ENCODE measurements around the gene AMPD3.

The AMPD3 gene

DNA sequence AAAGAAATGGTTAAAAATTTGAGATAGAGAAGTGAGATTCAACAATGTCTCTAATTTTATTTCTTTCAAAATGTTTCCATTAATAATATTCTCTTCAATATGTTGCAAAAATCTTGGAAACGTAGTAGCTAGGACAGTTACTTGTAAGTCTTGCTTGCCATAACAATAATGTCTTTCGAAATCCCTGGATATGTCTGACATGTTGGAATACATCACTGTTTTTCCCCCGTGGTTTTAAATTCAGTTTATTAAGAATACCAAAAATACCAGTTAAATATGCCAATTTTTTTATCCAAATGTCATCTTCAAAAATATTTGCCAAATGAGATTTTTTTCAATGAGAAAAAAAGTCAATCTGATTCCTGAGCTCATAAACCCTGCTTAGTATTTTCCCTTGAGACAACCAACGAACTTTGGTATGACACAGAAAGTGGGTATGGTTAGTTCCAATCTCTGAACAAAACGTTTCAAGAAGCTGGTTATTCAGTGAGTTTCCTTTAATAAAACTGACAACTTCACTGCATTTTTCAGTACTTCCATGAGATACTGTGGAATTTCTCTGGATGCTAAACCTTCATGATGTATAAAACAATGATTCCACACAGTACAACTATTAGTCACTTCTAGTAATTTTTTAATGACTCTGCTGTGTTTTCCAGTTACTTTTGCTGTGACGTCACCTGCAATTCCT is 36.7 kb upstream of the AMPD3 start:
- TF ChIP-seq GATA2 (IDR thresholded peaks at IDR 0.05; ENCODE audit: low read depth, low read length) (no peak), GATA3 (IDR thresholded peaks at IDR 0.05; ENCODE audit: low read depth, low read length) (no peak)

DNA sequence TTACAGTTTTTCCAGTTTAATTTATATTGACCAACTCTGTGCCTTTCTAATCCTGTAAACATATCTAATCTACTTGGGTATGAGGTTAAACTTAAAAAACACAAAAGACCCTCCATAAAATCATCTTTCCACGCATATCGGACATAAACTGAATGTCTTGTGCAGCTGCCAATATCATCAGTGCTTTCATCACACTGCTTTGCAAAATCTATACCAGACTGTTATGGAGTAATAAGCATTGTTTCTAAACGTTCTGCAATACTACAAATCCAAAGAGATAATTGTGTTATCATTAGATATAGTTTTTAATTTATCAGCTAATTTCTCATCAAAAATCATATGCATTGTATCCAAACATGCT is 36.1 kb upstream of the AMPD3 start:
- TF ChIP-seq GATA3 (IDR thresholded peaks at IDR 0.05; ENCODE audit: low read depth, low read length) (no peak), GATA2 (IDR thresholded peaks at IDR 0.05; ENCODE audit: low read depth, low read length) (no peak)

DNA sequence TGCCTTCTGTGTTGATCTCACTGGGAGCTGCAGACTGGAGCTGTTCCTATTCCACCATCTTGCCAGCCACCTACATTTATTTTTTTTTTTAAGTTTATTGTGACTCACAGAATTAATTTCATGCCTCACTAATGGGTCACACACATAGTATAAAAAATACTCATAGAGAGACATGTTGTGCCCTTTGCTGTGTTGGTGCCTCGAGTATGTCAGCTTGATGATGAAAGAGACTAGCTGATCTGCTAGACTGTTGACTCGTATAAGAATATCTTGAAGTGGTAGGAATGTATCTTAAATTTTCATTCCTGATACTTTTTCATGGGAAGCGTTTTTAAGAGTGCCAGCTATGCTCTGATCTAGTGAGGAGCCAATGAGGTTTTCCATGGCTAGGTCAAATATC is 28.6 kb upstream of the AMPD3 start:
- TF ChIP-seq GATA2 (IDR thresholded peaks at IDR 0.05; ENCODE audit: low read depth, low read length), result no peak
- TF ChIP-seq GATA3 (IDR thresholded peaks at IDR 0.05; ENCODE audit: low read depth, low read length), result no peak

DNA sequence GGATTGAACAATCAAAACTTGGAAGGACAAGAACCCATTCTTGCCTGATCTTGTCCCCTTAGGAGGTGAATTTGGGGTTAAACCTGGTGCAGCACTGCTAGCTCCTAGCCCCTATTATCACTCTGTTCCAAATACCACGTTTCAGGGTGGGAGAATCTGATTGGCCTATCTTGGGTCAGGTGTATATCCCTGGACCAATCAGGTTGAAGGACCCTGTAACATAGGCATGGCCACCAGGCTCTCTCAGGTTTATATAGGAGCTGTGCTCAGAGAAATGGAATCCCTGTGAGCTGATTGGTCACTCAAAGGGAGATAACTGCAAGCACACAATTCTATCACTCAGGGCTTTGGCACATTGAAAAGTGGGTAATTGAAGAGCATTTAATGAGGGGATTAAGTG is 26.6 kb upstream of the AMPD3 start:
- no peak for TF ChIP-seq GATA3 (IDR thresholded peaks at IDR 0.05; ENCODE audit: low read depth, low read length)
- no peak for TF ChIP-seq GATA2 (IDR thresholded peaks at IDR 0.05; ENCODE audit: low read depth, low read length)

DNA sequence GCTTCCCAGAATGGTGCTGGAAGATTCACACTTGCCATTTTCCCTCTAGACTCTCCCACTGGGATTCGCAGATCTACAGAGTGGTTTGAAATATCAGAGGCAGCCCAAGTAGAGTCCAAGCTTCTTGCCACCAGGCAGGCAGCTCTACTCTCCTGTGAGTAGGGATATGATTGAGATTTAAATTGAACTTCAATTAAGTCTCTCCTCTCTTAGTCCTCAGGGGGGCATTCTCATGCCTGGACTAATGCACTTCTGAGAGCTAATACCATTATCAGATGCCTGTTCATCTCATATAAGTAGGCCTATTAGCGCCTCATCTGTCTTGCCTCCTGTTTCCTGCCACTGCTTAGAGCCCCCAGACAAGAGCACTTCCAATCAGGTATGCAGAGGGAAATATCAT is 25.5 kb upstream of the AMPD3 start:
- TF ChIP-seq GATA3 (IDR thresholded peaks at IDR 0.05; ENCODE audit: low read depth, low read length) (no peak), GATA2 (IDR thresholded peaks at IDR 0.05; ENCODE audit: low read depth, low read length) (no peak)

DNA sequence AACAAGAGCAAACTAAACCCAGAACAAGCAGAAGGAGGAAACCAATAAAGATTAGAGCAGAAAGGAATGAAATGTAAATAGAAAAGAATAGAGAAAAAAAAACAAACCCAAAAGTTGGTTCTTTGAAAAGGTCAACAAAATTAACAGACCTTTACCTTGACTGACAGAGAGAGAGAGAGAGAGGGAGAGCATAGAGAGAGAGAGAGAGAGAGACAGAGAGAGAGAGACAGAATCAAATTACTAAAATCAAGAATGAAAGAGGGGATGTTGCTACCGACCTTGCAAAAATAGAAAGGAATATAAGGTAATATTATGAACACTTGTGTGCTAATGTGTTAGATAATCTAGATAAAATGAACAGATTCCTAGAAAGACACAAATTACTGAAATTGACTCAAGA is 22.6 kb upstream of the AMPD3 start:
- no peak for TF ChIP-seq GATA2 (IDR thresholded peaks at IDR 0.05; ENCODE audit: low read depth, low read length)
- no peak for TF ChIP-seq GATA3 (IDR thresholded peaks at IDR 0.05; ENCODE audit: low read depth, low read length)

DNA sequence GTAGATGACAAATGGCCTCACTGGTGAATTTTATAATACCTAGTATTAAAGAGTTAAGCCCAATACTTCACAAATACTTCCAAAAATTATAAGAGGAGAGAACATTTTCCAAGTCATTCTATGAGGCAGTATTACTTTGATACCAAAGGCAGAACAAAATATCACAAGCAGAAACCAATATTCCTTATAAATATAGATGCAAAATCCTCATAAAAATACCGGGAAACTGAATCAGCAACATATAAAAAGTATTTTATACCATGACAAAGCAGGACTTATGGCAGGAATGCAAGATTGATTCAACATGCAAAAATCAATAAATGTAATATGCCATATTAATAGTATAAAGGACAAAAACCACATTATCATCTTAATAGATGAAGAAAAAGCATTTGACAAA is 22.1 kb upstream of the AMPD3 start:
- no peak for TF ChIP-seq GATA2 (IDR thresholded peaks at IDR 0.05; ENCODE audit: low read depth, low read length)
- TF ChIP-seq GATA3 (IDR thresholded peaks at IDR 0.05; ENCODE audit: low read depth, low read length), result no peak

DNA sequence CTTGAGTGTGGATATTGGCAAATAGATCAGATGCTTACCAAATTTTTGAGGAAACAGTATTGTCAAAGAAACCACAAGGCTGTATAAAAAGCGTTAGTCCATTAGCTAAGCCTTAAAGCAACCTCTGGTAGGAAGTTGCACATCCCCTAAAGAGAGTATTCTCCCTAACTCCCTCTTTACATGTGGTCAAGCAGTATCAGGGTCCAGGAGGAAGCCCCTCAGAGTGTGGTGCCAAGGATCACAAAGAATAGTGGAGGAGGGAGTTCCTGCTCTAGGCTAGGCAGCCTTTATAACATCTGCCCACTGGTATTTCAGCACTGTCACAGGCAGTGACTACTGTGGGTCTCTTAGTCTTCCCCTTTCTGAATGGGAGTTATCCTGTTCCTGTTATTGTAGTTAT is 18.8 kb upstream of the AMPD3 start:
- TF ChIP-seq GATA3 (IDR thresholded peaks at IDR 0.05; ENCODE audit: low read depth, low read length) (no peak), GATA2 (IDR thresholded peaks at IDR 0.05; ENCODE audit: low read depth, low read length) (no peak)

DNA sequence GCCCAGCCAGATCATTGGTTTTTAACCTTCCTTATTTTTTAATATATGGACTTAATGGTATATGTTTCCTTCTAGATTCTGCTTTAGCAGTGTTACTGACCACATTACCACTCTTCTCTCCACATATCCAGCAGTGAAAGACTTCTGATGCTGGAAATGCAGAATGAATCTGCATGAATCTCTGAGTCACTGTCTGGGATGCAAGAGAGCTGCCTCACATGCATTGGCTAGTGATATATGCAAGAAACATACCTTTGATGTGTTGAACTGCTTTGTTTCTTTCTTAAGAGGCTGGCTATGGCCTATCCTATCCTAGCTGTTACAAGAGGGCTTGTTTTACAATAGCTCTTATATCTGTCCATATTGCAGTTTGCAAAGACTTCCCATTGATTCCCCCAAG is 16.6 kb upstream of the AMPD3 start:
- TF ChIP-seq GATA3 (IDR thresholded peaks at IDR 0.05; ENCODE audit: low read depth, low read length), result no peak

DNA sequence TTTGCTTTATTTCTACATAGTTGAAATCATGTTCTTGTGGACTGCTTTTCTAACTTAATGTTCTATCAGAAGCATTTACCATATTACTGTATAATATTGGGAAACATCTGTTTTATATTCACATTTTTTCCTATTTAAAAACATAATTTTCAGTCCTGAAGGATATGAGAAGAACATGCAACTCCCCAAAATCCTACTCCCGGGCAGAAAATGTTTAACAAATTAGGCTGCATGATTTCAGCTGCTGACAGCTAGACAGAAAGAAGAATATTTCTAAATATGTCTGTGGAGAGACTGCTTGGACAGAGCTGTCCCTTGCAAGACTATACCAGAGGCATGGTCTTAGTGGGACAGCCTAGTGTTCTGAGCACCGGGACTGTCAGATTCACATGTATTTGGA is 15.7 kb upstream of the AMPD3 start:
- TF ChIP-seq GATA3 (IDR thresholded peaks at IDR 0.05; ENCODE audit: low read depth, low read length) (no peak), GATA2 (IDR thresholded peaks at IDR 0.05; ENCODE audit: low read depth, low read length) (no peak)

DNA sequence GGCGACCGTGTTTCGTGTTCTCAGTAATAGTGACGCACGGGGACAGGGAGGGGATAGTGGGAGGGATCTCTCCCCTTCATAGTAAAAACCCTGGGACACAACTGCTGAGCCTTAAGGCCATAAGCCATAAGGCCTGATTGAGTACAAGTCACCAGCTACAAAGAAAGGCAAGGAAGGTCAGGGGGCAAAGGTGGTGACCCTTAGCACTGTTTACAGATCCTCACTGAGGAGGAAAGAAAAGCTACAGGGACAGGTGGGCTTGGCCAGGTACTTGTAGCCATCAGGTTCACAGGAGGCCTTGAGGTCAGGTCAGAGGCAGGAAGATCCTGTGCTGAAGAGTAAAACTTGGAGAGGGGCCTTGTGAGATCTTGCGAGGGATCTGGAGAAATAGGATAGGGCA is 15.1 kb upstream of the AMPD3 start:
- TF ChIP-seq GATA2 (IDR thresholded peaks at IDR 0.05; ENCODE audit: low read depth, low read length), result no peak
- TF ChIP-seq GATA3 (IDR thresholded peaks at IDR 0.05; ENCODE audit: low read depth, low read length), result no peak

DNA sequence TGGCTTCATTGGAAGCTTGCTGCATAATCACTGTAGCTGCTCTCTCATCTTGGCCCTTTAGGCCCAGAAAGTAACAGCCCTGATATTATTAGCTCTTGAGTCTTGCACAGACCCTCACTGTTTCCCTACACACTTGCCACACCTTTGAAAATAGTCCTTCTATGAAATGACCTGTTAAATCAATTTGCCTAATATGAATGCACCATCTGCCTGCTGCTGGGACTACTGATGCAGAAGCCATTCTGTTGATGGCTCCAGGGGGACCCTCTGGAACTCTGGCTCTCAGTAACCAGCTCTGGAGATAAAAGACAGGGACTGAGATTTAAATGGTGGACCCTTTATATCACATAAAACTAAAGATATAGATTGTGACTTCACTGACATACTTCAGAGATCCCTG is 14.7 kb upstream of the AMPD3 start:
- TF ChIP-seq GATA3 (IDR thresholded peaks at IDR 0.05; ENCODE audit: low read depth, low read length) (no peak), GATA2 (IDR thresholded peaks at IDR 0.05; ENCODE audit: low read depth, low read length) (no peak)

DNA sequence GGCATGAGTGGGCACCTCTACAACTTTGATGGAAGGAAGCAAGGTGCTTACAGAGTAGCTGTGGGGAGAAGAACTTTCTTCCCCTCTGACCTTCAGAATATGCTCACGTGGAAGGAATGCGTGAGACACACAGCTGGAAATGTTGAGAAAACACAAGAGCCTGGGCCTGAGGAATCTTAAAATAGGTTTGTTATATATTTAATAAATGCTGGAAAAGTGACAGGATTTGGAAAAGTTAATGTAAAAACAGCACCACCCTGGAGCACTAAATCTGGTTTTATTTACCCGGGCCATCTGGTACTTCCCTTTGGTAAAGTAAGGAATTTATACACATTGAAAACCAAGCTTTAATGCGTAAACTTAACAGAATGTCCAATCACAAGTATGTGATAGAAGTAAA is 14.0 kb upstream of the AMPD3 start:
- TF ChIP-seq GATA3 (IDR thresholded peaks at IDR 0.05; ENCODE audit: low read depth, low read length), result no peak
- no peak for TF ChIP-seq GATA2 (IDR thresholded peaks at IDR 0.05; ENCODE audit: low read depth, low read length)

DNA sequence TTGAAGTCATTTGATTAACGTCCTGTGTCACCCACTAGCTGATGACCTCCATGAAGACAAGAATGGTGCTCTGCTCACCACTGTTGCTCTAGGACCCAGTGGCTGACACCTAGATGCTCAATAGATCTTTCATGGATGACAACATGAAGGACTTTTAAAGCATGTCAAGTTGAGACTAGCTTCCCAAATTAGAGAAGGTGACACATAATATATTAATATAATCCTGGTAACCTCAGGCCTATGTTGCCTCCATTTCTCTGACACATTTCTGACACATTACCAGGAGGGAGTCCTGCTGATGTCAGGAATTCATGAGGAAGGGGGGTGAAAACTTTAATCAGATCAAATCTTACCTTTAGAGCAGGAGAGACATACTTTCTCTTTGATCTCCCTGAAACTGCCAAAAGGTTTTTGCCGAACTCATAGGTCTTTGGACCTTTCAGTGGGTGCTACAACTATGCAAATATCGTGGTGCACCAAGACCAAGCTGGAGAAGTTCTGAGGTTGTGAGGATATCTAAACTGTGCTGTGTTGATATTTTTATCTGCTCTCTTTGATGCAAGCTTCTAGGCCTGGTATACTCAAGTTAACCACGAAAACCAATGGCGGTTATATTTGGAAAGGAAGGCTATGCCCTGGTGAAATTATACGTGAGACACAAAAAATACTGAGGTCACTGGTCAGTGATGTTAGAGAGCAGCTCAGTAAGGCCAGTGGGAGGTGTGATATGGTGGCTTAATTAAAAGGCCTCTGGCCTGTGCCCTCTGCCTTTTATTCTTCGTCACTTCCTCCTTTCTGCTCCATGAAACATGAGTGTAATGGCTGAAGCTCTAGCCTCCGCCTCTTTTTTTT is 13.2 kb upstream of the AMPD3 start:
- TF ChIP-seq GATA2 (IDR thresholded peaks at IDR 0.05; ENCODE audit: low read depth, low read length) (no peak), GATA3 (IDR thresholded peaks at IDR 0.05; ENCODE audit: low read depth, low read length) (no peak)

DNA sequence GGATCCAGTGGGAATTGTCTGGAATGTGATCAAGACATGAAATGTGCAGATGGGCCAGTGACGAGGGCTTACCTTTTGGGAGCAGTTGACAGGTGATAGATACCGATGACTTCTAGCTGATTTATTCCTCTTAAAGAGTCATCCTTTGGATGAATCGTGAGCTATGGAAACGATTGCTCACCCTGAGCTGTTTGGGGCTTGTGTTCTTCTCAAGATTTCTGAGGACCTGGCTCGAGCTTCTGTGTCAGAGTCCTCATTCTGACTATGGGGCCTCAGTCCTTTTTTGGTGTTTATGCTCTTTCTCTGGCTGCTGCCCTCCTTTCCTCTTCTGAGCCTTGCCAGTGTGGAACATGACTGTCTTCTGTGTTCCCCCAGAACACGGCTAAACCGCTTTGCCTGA is 11.9 kb upstream of the AMPD3 start:
- TF ChIP-seq GATA3 (IDR thresholded peaks at IDR 0.05; ENCODE audit: low read depth, low read length) (no peak), GATA2 (IDR thresholded peaks at IDR 0.05; ENCODE audit: low read depth, low read length) (no peak)

Data from SH-SY5Y (cell line).